GM13977 (cell line): ENCODE measurements around the gene GNAQ.
"Not testable (repeated sequence)": the region's sequence is repeated elsewhere in the genome, so short reads cannot be mapped to it uniquely, and the experiment has no call there.

Source experiments
- DNase-seq: peaks from one replicate; pipeline ENCODE4 v3.0.0; 2012; ENCODE audit warnings: low spot score
- CTCF ChIP-seq: IDR thresholded peaks from 2 replicates; pipeline ENCODE4 v1.5.1; 2012; ENCODE audit warnings: mild to moderate bottlenecking, control low read depth; ENCODE audit not compliant: insufficient read depth; ENCODE audit errors: extremely low read depth, missing control alignments
- in situ Hi-C: fragments of 300-500 bp; cut with MboI; formaldehyde crosslinking; loops from one replicate; pipeline ENCODE4 v1.12.0; 2022; ENCODE audit warnings: low sequenced_read_pairs, low pct_unique_long_range_greater_than_20kb, mixed read lengths, inconsistent platforms; ENCODE audit not compliant: unreplicated experiment

Gene GNAQ

GRCh38 chr9:78062710-78063109 lies 31.1 kb upstream of the GNAQ start:
- TF ChIP-seq CTCF, result no peak
- in situ Hi-C loops, result no loop called here
- DNase-seq, result no peak

GRCh38 chr9:78054218-78054617 lies 22.6 kb upstream of the GNAQ start:
- DNase-seq, in situ Hi-C loops: not testable (repeated sequence)

- in situ Hi-C loops, result no loop called here
Observed at GRCh38 chr9:78053627-78054026, 22.0 kb upstream of the GNAQ start.

GRCh38 chr9:78050421-78050820 lies 18.8 kb upstream of the GNAQ start:
- no peak for DNase-seq
- TF ChIP-seq CTCF, result no peak
- in situ Hi-C loops, result no loop called here

More at GRCh38 chr9:78053627-78054026, 22.0 kb upstream of the GNAQ start:
- TF ChIP-seq CTCF, result no peak
- no peak for DNase-seq

- TF ChIP-seq CTCF, result no peak
- in situ Hi-C loops, result no loop called here
- no peak for DNase-seq
Observed at GRCh38 chr9:78049484-78049883, 17.9 kb upstream of the GNAQ start.

GRCh38 chr9:78047106-78047505 lies 15.5 kb upstream of the GNAQ start:
- no peak for TF ChIP-seq CTCF
- DNase-seq, result no peak
- in situ Hi-C loops, result no loop called here

GRCh38 chr9:78046112-78046511 lies 14.5 kb upstream of the GNAQ start:
- TF ChIP-seq CTCF, result no peak
- DNase-seq, result no peak
- in situ Hi-C loops, result no loop called here
